ENCODE measurements around the gene MAPK4.
"Not testable (repeated sequence)": the region's sequence is repeated elsewhere in the genome, so short reads cannot be mapped to it uniquely, and the experiment has no call there.

MAPK4 gene

DNA sequence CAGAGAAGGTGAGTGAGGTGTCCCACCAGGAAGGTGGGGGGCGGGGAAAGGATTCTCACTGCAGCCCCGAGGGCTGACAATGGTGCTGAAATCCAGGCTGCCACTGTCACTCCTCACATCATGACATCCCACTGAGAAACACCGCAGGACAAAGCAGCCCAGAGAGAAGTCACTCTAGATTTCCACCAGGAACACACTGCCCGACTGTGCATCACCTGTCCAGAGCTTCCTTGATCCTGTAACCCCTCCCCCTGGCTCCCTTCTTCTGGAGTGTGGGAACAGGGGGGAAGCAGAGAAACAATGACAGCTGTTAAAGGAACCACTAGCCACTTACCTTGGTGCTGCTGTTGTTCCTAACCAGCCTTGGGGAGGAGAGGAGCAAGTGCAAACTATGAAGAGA lies 190.1 kb downstream of the MAPK4 start:
- DNase-seq (ENCODE audit: low read depth, low spot score): no peak

DNA sequence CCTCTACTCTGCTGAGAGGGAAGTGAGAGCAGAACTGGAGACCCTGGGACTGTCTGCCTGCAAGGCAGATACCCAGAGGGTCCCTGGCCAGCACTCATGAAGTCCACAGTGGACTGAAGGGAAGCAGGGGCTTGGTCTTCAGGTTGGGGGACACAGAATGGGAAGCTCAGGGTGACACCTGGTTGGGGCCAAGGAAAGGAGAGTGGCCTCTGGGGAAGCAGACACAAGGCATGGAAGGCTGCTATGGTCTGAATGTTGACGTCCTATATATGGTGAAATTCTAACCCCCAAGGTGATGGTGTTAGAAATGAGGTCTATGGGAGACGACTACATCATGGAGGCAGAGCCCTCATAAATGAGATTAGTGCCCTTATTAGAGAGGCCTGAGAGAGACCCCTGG lies 190.7 kb downstream of the MAPK4 start:
- no peak for DNase-seq (ENCODE audit: low read depth, low spot score)

DNA sequence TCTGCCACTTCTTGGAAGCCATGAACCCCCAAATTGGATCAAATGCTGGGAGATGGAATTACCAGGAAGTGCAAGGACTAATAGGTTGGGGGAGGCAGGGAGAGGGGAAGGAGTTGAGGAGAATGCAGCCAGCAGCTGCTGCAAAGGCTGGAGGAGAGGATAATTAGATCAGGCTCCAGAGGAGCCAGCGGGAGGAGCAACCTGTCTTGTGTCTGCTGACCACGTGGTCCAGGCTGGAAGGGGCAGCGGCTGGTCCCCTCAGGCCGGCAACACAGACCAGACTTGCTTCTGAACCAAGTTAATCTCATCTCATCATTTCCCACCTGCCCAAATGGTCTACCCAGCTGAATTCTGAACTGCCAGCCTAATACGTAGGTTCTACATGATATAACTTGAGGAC lies 191.6 kb downstream of the MAPK4 start:
- no peak for DNase-seq (ENCODE audit: low read depth, low spot score)

DNA sequence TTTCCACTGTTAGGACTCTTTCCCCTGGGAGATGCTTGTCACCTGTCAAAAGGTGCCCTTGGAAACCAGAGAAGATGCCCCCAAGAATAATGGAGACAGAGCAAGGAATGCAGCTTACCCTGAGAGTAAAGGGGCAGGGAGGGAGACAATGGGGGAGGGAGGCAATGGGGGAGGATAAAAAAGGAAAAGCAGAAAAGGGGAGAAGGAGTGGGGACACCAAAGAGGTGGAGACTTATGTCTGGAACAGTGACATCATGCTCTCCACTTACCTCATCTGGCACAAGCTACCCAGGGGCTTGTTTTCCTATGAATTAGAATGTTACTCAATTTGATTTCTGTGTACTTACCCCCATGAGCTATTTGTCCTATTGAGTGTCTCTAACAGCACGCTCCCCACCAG lies 192.1 kb downstream of the MAPK4 start:
- DNase-seq (ENCODE audit: low read depth, low spot score): no peak

DNA sequence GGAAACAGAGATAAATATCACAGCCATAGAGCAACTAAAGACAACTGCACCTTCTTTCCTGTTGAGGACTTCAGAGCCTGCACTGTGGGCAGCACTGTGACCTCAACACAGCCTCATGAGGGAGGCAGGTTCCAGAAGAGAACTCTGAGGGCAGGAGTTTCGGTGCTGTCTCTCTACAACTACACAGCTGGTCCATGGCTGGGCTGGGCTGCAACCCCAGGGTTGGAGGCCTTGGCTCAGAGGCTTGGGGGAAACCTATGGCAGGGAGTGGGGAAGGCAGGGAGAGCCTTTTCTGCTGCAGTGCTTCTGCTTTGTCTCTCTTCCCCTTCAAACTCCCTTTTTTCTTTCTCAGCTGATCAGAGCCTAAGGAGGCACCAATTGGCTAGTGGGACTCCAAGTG lies 193.4 kb downstream of the MAPK4 start:
- no peak for DNase-seq (ENCODE audit: low read depth, low spot score)

DNA sequence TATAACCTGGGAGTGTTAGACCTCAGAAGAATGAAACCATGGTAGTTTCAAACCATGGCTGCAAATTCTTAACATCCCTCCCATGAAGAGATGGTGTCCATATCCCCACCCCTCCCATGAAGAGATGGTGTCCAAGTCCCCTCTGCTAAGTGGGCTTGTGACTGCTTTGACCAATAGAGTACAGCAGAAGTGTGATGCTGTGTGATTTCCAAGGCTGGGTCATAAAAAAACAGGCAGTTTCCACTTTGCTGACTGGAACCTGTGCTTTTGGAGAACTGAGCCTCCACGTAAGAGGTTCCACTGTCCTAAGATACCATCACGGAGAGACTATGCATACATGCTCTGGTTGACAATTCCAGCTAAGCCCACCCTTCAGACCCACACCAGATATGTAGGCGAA lies 194.4 kb downstream of the MAPK4 start:
- DNase-seq (ENCODE audit: low read depth, low spot score): no peak

DNA sequence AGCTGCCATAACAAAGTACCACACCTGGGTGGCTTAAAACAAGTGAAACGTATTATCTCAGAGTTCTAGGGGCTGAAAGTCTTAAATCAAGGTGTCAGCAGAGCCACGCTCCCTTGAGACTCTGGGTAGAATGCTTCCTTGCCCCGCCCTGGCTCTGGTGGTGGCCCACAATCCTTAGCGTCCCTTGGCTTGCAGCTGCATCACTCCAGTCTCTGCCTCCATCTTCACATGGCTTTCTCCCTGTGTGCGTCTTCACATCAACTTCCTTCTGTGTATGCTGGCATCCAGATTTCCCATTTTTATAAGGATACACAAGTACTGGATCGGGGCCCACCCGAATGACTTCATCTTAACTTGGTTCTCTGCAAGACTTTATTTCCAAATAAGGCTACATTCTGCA lies 197.5 kb downstream of the MAPK4 start:
- DNase-seq (ENCODE audit: low read depth, low spot score): no peak

DNA sequence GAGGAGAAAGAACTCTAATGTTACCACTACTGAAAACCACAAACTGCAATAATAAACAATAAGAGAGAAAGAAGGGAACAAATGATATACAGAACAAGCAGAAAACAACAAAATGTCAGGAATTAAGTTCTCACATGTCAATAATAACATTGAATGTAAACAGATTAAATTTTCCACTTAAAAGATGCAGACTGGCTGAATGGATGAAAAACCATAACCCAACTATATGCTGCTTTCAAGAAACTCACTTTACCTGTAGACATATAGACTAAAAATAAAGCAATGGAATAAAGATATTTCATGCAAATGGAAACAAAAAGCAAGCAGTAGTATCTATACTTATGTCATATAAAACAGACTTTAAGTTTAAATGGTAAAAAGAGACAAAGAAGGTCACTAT lies 209.6 kb downstream of the MAPK4 start:
- DNase-seq (ENCODE audit: low read depth, low spot score): no peak

DNA sequence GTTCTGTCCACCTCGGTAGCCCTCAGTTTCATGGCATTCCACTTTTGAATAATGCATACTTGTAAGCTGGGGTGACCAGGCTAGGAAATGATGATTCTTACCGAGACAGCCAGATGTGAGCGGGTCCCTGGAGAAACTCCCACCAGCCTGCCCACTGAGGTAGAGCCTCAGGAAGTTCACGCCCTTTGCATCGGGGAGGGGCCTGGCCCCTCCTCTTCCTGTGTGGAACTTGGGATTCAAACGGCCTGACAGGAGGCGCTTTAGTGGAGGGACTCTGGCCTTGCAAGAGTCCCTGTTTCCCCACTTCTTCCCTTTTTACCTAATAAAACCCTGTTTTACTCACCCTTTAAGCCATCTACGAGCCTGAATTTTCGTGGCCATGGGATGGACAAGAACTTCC lies 215.3 kb downstream of the MAPK4 start:
- no peak for DNase-seq (ENCODE audit: low read depth, low spot score)

DNA sequence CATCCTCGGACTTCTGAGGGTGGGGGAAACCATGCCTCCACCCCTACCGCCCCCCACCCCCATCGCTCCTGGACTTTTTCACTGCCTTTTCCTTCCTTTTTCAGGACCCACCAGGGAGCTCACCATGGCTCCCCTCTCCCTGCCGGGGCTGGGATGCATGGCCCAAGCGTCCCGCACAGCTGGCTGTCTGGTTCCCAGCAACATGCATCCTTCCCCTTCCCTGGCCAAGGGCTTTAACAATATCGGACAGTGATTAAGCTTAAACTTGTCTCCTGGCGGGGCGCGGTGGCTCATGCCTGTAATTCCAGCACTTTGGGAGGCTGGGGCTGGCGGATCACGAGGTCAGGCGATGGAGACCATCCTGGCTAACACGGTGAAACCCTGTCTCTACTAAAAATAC lies 215.8 kb downstream of the MAPK4 start:
- no peak for DNase-seq (ENCODE audit: low read depth, low spot score)

DNA sequence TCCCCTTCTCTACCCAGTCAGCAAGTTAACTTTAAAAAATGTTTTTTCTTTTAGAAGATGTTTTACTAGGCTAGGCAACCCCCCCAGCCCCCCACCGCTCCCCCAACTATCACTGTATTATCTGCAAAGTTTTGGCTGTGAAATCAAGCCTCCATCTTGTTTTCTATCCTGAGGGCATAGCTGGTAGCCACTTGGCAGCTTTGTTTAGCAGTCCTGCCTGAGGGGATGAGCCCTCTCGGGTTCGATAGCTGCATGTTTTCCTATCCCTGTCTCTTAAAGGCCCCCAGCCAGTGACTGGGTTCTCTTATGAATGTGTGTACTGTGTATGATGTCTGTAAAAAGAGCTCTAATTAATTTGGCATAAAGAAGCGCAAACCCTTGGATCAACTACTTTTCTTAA lies 216.5 kb downstream of the MAPK4 start:
- no peak for DNase-seq (ENCODE audit: low read depth, low spot score)

DNA sequence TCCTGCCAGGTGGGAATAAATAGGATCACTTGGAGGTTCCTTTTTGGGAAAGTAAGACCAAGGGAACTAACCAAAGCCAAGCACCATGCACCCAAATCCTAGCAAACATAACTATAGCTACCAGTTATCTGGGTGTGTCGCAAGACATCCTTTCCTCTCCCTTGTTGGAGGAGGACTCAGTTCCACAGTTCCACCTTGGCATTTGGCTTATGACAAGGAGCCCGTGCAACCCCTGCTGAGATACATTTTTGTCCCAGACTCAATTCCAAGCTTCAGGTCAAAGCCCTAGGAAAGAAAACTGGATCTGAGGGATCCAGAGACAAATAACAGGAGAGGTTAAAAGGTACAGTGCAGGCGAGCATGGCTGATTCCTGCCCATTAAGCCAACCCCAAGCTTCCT lies 219.1 kb downstream of the MAPK4 start:
- not testable (repeated sequence) for DNase-seq (ENCODE audit: low read depth, low spot score)

Measured in astrocyte of the hippocampus (primary cell).